Ammon's horn (tissue), 1 donor: ENCODE data around the gene ATL1.
"Not testable (repeated sequence)": the region's sequence is repeated elsewhere in the genome, so short reads cannot be mapped to it uniquely, and the experiment has no call there.

Experiments
- DNase-seq: peaks from one replicate; pipeline ENCODE4 v3.0.0-alpha.2; 2016; ENCODE audit warnings: low spot score

ATL1 gene

GRCh38 chr14:50534997-50535396 lies 24.9 kb upstream of the ATL1 start:
- DNase-seq: no peak

DNA sequence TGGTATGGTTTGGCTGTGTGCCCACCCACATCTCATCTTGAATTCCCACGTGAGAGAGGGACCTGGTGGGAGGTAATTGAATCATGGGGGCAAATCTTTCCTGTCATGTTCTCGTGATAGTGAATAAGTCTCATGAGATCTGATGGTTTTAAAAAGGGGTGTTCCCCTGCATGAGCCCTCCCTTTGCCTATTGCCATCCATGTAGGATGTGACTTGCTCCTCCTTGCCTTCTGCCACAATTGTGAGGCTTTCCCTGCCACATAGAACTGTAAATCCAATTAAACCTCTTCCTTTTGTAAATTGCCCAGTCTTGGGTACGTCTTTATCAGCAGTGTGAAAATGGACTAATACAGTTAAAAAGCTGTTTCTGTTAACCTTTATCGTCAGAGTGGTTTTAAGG lies 21.9 kb upstream of the ATL1 start:
- not testable (repeated sequence) for DNase-seq

GRCh38 chr14:50539051-50539450 lies 20.9 kb upstream of the ATL1 start:
- no peak for DNase-seq

DNA sequence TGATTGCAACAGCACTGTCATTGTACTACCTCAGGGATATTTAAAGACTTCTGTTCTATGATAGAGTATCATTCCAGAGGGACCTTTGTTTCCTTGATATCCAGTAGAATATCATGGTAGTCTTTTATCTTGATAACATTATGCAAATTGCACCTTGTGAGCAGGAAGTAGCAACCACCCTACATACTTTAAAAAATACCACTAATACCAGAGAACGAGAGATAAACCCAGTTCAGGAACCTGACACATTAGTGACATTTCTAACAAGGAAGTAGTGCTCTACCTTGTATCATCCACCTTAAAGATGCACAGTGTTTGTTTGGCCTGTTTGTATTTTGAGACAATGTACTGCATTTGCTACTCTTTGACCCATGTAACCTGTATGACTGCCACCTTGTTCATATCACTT lies 18.8 kb upstream of the ATL1 start:
- DNase-seq: no peak

GRCh38 chr14:50542941-50543418 lies 17.0 kb upstream of the ATL1 start:
- DNase-seq: peak; percentile 60

DNA sequence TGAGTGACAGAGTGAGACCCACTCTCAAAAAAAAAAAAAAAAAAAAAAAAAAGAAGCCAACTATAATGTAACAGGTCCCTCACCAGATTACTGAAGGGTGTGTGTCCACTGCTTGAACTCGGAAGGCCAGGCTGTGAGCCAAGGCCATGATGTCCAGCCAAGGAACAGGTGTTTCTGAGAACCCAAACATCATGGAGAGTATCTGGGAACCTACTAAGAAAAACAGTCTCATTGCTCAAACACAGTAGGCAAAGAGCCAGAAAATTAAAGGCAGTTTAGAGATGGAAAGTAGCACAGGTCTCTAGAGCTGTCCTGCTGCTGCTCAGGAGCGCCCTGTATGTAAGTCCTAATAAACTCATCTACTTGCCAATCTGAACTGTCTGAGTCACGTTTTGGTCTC lies 15.0 kb upstream of the ATL1 start:
- no peak for DNase-seq

DNA sequence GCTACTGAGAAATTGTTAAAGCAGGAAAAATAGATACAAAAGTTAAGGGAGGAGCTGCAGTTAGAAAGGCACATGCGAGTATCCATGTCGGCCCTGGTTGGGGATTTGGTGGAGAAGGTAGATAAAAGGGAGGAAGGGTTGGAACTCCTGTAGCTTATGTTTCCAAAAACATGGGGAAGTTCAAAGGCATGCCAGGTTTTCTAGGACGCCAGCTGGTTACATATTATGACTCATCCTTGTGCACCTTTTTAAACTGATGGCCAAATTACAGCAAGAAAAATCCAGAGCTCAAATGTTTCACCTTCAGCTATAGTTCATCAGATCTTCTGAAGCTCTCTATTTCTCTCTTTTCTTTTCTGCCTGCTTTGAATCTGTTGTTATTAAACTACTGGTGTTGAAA lies 14.3 kb upstream of the ATL1 start:
- no peak for DNase-seq

- no peak for DNase-seq
Measured at GRCh38 chr14:50550294-50550693, 9.7 kb upstream of the ATL1 start.

- no peak for DNase-seq
Measured at GRCh38 chr14:50551877-50552276, 8.1 kb upstream of the ATL1 start.

GRCh38 chr14:50552796-50553195 lies 7.1 kb upstream of the ATL1 start:
- not testable (repeated sequence) for DNase-seq

GRCh38 chr14:50560931-50561285 lies 963 bp downstream of the ATL1 start:
- peak; percentile 90 for DNase-seq

GRCh38 chr14:50562841-50563240 lies 2.9 kb downstream of the ATL1 start:
- DNase-seq: no peak

DNA sequence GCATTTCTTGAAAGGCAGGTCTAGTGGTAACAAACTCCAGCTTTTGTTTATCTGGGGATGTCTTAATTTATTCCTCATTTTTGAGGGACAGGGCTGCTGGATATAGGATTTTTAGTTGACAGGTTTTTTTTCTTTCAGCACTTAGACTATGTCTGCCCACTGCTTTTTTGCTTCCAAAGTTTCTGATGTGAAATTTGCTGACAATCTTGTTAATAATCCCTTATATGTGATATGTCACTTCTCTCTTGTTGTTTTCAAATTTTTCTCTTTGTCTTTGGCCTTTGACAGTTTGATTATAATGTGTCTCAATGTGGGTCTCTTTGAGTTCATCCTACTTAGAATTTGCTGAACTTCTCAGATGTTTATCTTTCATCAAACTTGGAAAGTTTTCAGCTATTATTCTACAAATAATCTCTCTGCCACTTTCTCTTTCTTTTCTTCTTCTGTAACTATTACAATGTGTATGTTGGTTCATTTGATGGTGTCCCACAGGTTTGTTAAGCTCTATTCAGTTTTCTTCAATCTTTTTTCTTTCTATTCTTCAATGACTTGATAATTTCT lies 9.8 kb downstream of the ATL1 start:
- DNase-seq: no peak

DNA sequence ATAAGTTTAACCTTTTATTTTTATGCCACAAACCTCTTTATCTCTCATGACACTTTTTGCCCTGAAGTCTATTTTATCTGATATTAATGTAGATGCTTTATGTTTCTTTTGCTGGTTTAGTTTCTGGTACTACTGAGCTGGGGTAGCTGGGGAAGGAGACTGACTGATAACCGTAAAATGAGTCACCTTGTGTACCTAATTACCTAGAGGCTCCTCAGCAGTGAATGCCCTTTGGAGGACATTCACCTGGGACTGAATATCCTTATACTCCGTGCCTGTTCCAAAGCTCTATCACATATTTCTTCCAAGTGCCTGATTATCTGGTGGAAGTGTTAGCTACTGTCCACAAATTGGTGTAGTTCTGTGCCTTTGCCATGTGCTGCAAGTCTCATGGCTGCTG lies 13.9 kb downstream of the ATL1 start:
- DNase-seq: no peak

DNA sequence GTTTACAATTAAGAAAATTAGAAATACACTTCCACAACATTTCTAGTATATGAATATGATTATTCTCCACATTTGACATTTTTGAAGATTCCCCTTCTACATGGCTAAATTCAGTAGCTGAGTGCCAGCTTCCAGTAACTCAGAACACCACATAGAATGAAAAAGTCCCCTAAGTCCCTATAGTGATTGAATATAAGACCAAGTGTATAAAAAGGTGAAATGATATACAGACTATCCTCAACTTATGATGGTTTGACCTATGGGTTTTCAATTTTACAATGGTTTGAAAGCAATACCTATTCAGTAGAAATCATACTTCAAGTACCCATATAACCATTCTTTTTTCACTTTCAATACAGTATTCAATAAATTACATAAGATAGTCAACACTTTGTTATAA lies 15.8 kb downstream of the ATL1 start:
- no peak for DNase-seq

DNA sequence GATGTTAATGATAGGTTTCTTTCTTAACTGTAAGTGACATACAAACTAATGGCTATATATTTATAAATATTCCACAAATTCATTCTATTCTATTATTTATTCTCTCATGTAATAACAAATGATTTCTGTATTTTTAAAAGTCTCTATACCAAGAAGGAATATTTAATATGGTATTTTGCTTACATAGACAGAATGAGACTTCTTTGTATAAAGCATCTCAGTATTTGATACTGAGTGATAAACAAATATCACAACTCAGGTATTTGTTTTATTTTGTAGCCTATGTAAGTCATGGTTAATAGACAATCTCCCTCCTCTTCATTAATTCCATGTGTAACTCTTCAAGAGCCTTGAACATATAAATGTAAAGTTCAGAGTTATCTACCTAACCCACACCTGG lies 18.0 kb downstream of the ATL1 start:
- DNase-seq: no peak

GRCh38 chr14:50578433-50578832 lies 18.5 kb downstream of the ATL1 start:
- no peak for DNase-seq

- no peak for DNase-seq
Measured at GRCh38 chr14:50590464-50590863, 30.5 kb downstream of the ATL1 start.

- no peak for DNase-seq
Measured at GRCh38 chr14:50594577-50595316, 34.8 kb downstream of the ATL1 start.

GRCh38 chr14:50598765-50599164 lies 38.8 kb downstream of the ATL1 start:
- DNase-seq: no peak

DNA sequence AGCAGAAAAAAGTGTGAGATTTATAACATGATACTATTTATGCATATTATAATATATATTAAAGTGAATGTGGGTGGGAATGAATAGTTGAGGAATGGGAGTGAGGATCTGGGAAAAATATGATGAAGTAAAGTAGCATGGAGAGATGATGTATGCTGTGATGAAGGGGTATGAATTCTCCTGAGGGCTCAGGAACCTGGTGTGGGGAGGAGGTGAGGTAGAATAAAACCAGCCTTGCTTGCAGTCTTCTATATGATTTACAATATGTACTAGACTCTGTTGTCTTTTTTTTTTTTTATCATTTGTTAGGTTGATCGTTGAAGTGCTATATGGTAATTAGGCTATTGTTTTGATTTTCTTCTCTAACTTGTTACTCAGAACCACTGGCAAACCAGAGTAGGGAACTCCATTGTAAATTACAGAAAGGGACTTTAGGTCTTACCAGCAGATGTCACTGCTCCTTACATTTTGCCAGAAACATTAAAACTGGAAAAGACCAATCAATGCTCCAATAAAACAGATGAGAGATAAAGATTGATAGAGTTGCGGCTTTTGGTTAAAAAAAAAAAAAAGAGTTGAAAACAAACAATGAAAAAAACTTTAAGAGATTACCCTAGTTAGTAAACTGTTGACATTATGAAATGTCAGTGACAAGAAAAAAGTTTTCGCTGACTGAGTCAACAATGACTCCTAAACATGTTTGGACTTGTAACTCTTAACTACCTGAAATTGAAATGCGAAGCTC lies 39.9 kb downstream of the ATL1 start:
- DNase-seq: peak; percentile 71

- DNase-seq: no peak
Measured at GRCh38 chr14:50600849-50601248, 40.9 kb downstream of the ATL1 start.

- DNase-seq: no peak
Measured at GRCh38 chr14:50601394-50601793, 41.4 kb downstream of the ATL1 start.
